HG02588 (cell line): ENCODE data around the gene MAGEB2.
"Not testable (repeated sequence)": the region's sequence is repeated elsewhere in the genome, so short reads cannot be mapped to it uniquely, and the experiment has no call there.

Experiments
- ATAC-seq: cut with Tn5 transposase; IDR thresholded peaks from one replicate; pipeline ENCODE4 v1.9.1; 2021; ENCODE audit warnings: mild to moderate bottlenecking, moderate library complexity; ENCODE audit not compliant: unreplicated experiment

MAGEB2 gene

GRCh38 chrX:30215357-30215843, at the start of gene MAGEB2:
MAGEB2 (plus strand) TSS chrX:30215563; CDS start chrX:30218581, 3,018 bp downstream.
- no peak for ATAC-seq

GRCh38 chrX:30170900-30171299, 44.5 kb upstream of the MAGEB2 start:
- ATAC-seq: no peak

- ATAC-seq: no peak
These were observed 34.0 kb upstream of the MAGEB2 start for GRCh38 chrX:30181353-30181752.

- ATAC-seq: no peak
These were observed 31.8 kb upstream of the MAGEB2 start for GRCh38 chrX:30183554-30183953.

GRCh38 chrX:30190426-30190825, 24.9 kb upstream of the MAGEB2 start:
- ATAC-seq: no peak

GRCh38 chrX:30193910-30194309, 21.5 kb upstream of the MAGEB2 start:
- not testable (repeated sequence) for ATAC-seq

- ATAC-seq: no peak
These were observed 19.0 kb upstream of the MAGEB2 start for GRCh38 chrX:30196322-30196721.

DNA sequence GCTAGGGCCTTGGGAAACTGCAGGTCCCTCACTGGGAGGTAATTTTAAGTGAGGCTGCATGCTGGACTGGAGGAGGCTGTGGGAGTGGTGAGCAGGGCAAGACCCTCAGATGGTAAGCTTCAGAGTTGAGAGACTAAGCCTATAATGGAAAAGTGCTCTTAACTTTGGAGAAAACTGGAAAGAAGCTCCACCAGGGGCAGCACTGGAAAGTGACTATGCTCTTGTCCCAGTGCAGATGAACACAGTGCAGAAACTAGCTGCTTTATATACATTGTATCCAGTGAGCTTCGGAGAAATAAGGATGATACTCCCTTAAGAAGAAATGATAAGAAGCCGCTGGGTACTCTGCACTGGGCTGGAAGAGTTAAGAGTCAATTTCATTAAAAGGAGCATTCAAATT, 3.2 kb upstream of the MAGEB2 start:
- no peak for ATAC-seq

DNA sequence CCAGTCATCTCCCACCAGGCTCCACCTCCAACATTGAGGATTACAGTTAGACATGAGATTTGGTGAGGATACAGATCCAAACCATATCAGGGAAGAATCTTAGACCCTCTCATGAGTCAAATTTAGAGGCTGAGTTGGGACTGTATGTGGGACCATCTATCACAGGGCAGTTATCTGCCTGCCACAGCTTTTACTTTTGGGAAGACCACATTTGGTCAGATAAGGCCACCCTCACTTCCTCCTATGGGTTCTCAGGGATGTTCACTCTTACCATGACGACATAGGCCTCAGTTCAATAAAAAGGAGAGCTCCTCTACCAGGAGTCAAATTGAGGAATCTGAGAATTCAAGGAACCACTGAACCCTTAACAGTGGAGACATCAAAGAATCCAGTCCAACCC, 2.1 kb downstream of the MAGEB2 start:
- ATAC-seq: no peak

GRCh38 chrX:30219372-30219771, 4.0 kb downstream of the MAGEB2 start:
- no peak for ATAC-seq

DNA sequence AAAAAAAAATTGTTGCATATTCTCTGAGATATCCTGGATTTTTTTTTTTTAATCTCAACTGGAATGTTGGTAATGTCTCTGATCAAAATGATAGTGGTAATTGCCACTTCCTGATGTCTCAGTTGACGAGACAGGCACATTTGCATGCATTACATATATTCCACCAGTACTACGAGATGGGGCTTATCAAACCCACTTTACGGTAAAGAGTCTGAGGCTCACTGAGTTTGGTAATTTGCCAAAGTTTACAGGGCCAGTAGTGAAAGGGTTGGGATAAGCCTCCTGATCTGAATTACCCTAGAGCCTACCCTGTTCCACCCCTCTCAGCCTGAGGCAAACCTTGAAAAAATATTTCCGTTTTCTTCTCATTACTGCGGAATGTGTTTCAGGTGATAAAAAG, 5.3 kb downstream of the MAGEB2 start:
- no peak for ATAC-seq

GRCh38 chrX:30224536-30224935, 9.2 kb downstream of the MAGEB2 start:
- no peak for ATAC-seq

DNA sequence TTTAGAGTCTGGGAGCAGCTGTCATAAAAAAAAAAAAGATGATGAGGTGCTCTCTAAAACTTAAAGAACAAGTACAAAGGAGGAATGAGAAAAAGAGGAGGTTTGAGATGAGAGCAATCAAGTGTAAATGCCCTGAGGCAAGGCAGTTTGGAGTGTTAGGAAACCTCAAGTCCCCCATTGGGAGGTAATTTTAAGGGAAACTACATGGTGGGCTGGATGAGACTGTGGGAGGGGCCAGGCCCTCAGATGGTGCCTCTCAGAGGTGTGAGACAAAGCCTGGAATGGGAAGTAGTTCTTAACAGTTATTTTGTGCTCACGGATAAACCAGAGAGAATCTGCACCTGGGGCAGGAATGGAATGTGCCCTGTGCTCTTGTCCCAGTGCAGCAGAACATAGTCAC, 13.2 kb downstream of the MAGEB2 start:
- no peak for ATAC-seq

- ATAC-seq: no peak
These were observed 15.0 kb downstream of the MAGEB2 start, which contains the start of gene MAGEB3 for GRCh38 chrX:30230395-30230794. MAGEB3 (plus strand) TSS chrX:30230657; CDS start chrX:30235925, 5,268 bp downstream.

GRCh38 chrX:30241724-30242415, 26.5 kb downstream of the MAGEB2 start, which contains the start of gene MAGEB4:
MAGEB4 (plus strand) TSS chrX:30242000; CDS start chrX:30242136, 136 bp downstream.
- no peak for ATAC-seq

- ATAC-seq: no peak
These were observed 31.6 kb downstream of the MAGEB2 start, which contains the start of gene MAGEB1 for GRCh38 chrX:30246769-30247489. MAGEB1 (plus strand) TSS chrX:30247146; CDS start chrX:30250494, 3,348 bp downstream.

GRCh38 chrX:30248854-30249253, 33.5 kb downstream of the MAGEB2 start:
- ATAC-seq: peak; percentile 76

DNA sequence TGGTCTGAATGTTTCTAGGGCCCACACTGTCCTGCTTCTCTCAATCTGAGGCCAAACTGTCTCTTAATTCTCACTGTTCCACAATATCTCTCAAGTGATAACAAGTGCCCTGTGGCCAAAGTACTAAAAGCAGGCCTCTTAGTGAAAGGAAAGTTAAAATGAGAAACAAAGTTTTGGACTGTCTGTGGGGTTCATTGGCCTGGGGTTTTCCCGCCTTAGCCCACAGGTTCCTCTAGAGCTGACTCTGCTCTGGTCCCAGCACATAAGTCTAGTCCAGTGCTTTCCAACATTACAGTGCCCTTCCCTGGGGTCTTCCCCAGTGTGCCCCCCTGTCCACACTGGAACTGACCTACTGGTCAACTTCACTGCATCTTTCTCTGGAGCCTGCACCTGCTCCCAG, 37.9 kb downstream of the MAGEB2 start:
- peak; percentile 71 for ATAC-seq

- no peak for ATAC-seq
These were observed 44.6 kb downstream of the MAGEB2 start for GRCh38 chrX:30259927-30260326.

DNA sequence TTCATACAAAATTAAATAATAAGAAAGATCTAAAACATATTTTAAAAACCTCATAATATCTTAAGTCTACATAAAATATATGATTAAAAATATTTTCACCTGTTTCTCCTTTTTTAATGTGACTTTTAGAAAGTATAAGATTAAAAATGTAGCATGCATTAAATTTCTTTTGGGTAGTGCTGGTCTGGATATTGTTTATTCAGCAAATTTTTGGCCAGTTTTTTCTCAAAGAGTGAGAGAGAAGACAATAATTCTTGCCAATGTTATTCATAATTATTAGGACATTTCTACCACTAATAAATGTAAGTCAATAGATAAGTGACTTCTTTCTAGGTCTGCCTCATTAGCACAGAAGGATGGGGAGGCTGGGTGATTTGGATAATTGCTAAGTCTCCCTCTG, 45.6 kb downstream of the MAGEB2 start:
- no peak for ATAC-seq

DNA sequence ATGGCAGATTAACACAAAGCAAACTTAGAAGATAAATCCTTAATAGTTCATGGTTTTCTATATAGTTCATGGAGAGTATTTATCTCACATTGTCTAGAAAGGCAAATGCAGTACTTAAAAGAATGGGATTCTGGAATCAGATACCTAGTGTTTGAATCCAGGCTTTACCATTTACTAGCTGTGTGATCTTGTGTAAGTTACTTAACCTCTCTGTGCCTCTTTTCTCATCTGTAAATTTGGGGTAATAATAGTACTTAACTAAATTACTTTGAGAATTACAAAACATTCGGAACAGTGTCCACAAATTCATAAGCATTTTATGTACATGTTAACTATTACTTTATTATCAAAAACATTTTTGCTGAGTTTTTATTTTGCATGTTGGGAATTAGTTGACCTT, 47.4 kb downstream of the MAGEB2 start:
- ATAC-seq: no peak
